HG02970 (cell line): ENCODE data around the gene PRICKLE1.
A peak's percentile ranks its signal among the peaks of the same experiment; 100 is the strongest.

ENCODE experiments used
- ATAC-seq: cut with Tn5 transposase; IDR thresholded peaks from one replicate; pipeline ENCODE4 v1.9.1; 2021; ENCODE audit warnings: mild to moderate bottlenecking, moderate library complexity, moderate number of reproducible peaks; ENCODE audit not compliant: unreplicated experiment, low FRiP score

Gene PRICKLE1

GRCh38 chr12:42589465-42590329 lies at the start of gene PRICKLE1:
Gene PRICKLE1, minus strand, starts transcription at chr12:42589746. Its CDS starts 117,230 bp downstream, at chr12:42472516.
- ATAC-seq = peak; percentile 76

- no peak for ATAC-seq
These were observed 49.2 kb upstream of the PRICKLE1 start for GRCh38 chr12:42638697-42639096.

GRCh38 chr12:42638011-42638410 lies 48.5 kb upstream of the PRICKLE1 start:
- no peak for ATAC-seq

GRCh38 chr12:42636993-42637392 lies 47.4 kb upstream of the PRICKLE1 start:
- no peak for ATAC-seq

- ATAC-seq = no peak
These were observed 44.0 kb upstream of the PRICKLE1 start for GRCh38 chr12:42633594-42633993.

- no peak for ATAC-seq
These were observed 42.0 kb upstream of the PRICKLE1 start for GRCh38 chr12:42631513-42631912.

- ATAC-seq = no peak
These were observed 40.8 kb upstream of the PRICKLE1 start for GRCh38 chr12:42630314-42630713.

GRCh38 chr12:42627151-42627550 lies 37.6 kb upstream of the PRICKLE1 start:
- no peak for ATAC-seq

GRCh38 chr12:42625611-42626010 lies 36.1 kb upstream of the PRICKLE1 start:
- ATAC-seq = no peak

GRCh38 chr12:42617622-42618021 lies 28.1 kb upstream of the PRICKLE1 start:
- no peak for ATAC-seq

- ATAC-seq = no peak
These were observed 25.5 kb upstream of the PRICKLE1 start for GRCh38 chr12:42615006-42615405.

GRCh38 chr12:42612231-42612613 lies 22.7 kb upstream of the PRICKLE1 start:
- no peak for ATAC-seq

GRCh38 chr12:42611571-42612230 lies 22.2 kb upstream of the PRICKLE1 start:
- ATAC-seq = no peak

- ATAC-seq = no peak
These were observed 20.1 kb upstream of the PRICKLE1 start for GRCh38 chr12:42609605-42610004.

- no peak for ATAC-seq
These were observed 18.8 kb upstream of the PRICKLE1 start for GRCh38 chr12:42608196-42608825.

- no peak for ATAC-seq
These were observed 18.1 kb upstream of the PRICKLE1 start for GRCh38 chr12:42607584-42608058.

GRCh38 chr12:42606471-42606870 lies 16.9 kb upstream of the PRICKLE1 start:
- ATAC-seq = no peak

GRCh38 chr12:42605685-42606084 lies 16.1 kb upstream of the PRICKLE1 start:
- no peak for ATAC-seq

- ATAC-seq = no peak
These were observed 13.9 kb upstream of the PRICKLE1 start for GRCh38 chr12:42603246-42603990.

- ATAC-seq = no peak
These were observed 4.3 kb upstream of the PRICKLE1 start for GRCh38 chr12:42593874-42594273.
